GM12878 (cell line): ENCODE results near the gene CLIC5. TPM values are rescaled to one million over a fixed set of nuclear protein-coding genes. Genes with fewer than 3 reads are reported as not detected.

Experiments
- ATAC-seq: fragments of 200-7000 bp; cut with Tn5 transposase; 3 replicates; pipeline ENCODE4 v1.9.1; 2020; ENCODE audit warnings: mild to moderate bottlenecking, moderate library complexity
- BruUV-seq: library from RNA; stranded (reverse); fragments of 400-500 nt; replicated peaks from 2 replicates; lab custom pipeline; 2021; lab: Mats Ljungman, UMichigan
- CTCF ChIA-PET: fragments of 300-600 bp; sonication (Branson Sonifier 250); formaldehyde crosslinking; extraction: SDS; loops from one replicate; lab custom pipeline; 2021; ENCODE audit warnings: inconsistent platforms; lab: Yijun Ruan, JAX
- POLR2A ChIA-PET: fragments of 350-600 bp; formaldehyde crosslinking; extraction: SDS; loops from one replicate; lab custom pipeline; 2021; ENCODE audit warnings: inconsistent platforms; lab: Charles Lee
- RAD21 ChIA-PET: fragments of 300-600 bp; sonication (Branson Sonifier 250); formaldehyde crosslinking; loops from one replicate; lab custom pipeline; 2023; ENCODE audit warnings: antibody characterized with exemption; ENCODE audit not compliant: unreplicated experiment; lab: Charles Lee
- SMC1A ChIA-PET: fragments of 300-600 bp; sonication (Branson Sonifier 250); formaldehyde crosslinking; loops from one replicate; lab custom pipeline; 2023; ENCODE audit not compliant: unreplicated experiment, uncharacterized antibody; lab: Charles Lee
- DNase-seq: peaks from one replicate; pipeline ENCODE4 v3.0.0-alpha.2; 2011; ENCODE audit warnings: low read depth, low spot score
- FAIRE-seq: peaks from 3 replicates; lab custom pipeline; 2011; peaks lifted over from hg19 to GRCh38; lab: Jason Lieb, UNC
- H2AFZ ChIP-seq: 2 replicates; pipeline ENCODE4 v1.6.0; 2011; ENCODE audit warnings: low read depth, low read length, control low read depth; ENCODE audit not compliant: control insufficient read depth
- H3K27ac ChIP-seq: 2 replicates; pipeline ENCODE4 v1.5.1; 2011; ENCODE audit warnings: control low read depth; ENCODE audit not compliant: control insufficient read depth, insufficient read depth
- H3K27me3 ChIP-seq, 2 experiments: replicated peaks in 1 of 2; 2 replicates each; pipeline versions ENCODE4 v1.6.0 to v1.6.1; 2011; ENCODE audit warnings: low read length in 1 of 2; ENCODE audit not compliant: control insufficient read depth in 2 of 2, insufficient read depth in 2 of 2
- H3K36me3 ChIP-seq, 2 experiments: 2 replicates each; pipeline ENCODE4 v1.5.1; 2011; ENCODE audit warnings: low read length in 1 of 2; ENCODE audit not compliant: control insufficient read depth in 2 of 2, insufficient read depth in 2 of 2
- H3K4me1 ChIP-seq: 2 replicates; pipeline ENCODE4 v1.6.1; 2011; ENCODE audit warnings: mild to moderate bottlenecking, low read length, moderate library complexity, mixed read lengths; ENCODE audit not compliant: control insufficient read depth, insufficient read depth
- H3K4me2 ChIP-seq: 2 replicates; pipeline ENCODE4 v1.6.0; 2011; ENCODE audit warnings: control low read depth; ENCODE audit not compliant: control insufficient read depth, insufficient read depth
- H3K4me3 ChIP-seq: fragments of 200-600 bp; sonication (generic); 2 replicates; pipeline ENCODE4 v1.5.1; 2016
- H3K79me2 ChIP-seq: 2 replicates; pipeline ENCODE4 v1.6.0; 2011; ENCODE audit warnings: low read length; ENCODE audit not compliant: control insufficient read depth, insufficient read depth
- H3K9ac ChIP-seq: 2 replicates; pipeline ENCODE4 v1.8.0; 2011; ENCODE audit warnings: low read length, control low read depth, mixed read lengths; ENCODE audit not compliant: control insufficient read depth, insufficient read depth
- H3K9me3 ChIP-seq: replicated peaks from 3 replicates; pipeline ENCODE4 v1.5.1; 2011; ENCODE audit warnings: mild to moderate bottlenecking, low read length; ENCODE audit not compliant: control insufficient read depth, insufficient read depth
- H4K20me1 ChIP-seq: 2 replicates; pipeline ENCODE4 v1.6.0; 2011; ENCODE audit not compliant: control insufficient read depth, insufficient read depth
- BACH1 ChIP-seq: fragments of 450-650 bp; IDR thresholded peaks from 2 replicates; pipeline ENCODE4 v1.6.1; 2017; ENCODE audit warnings: mild to moderate bottlenecking, borderline replicate concordance
- FOXM1 ChIP-seq: IDR thresholded peaks from 2 replicates; pipeline ENCODE4 v1.6.1; 2012; ENCODE audit warnings: low read depth, mild to moderate bottlenecking, inconsistent platforms, low read length, moderate library complexity
- HCFC1 ChIP-seq: fragments of 150-350 bp; IDR thresholded peaks from 2 replicates; pipeline ENCODE4 v1.6.1; 2014; ENCODE audit warnings: low read length
- JUNB ChIP-seq: IDR thresholded peaks from 2 replicates; pipeline ENCODE4 v1.6.1; 2016; ENCODE audit warnings: antibody characterized with exemption, mild to moderate bottlenecking
- NR2C1 ChIP-seq: fragments of 450-650 bp; IDR thresholded peaks from 2 replicates; pipeline ENCODE4 v1.6.1; 2017; ENCODE audit warnings: antibody characterized with exemption, mild to moderate bottlenecking, moderate library complexity
- NRF1 ChIP-seq: conservative IDR thresholded peaks from 2 replicates; pipeline ENCODE4 v1.6.1; 2011; ENCODE audit warnings: mild to moderate bottlenecking, low read depth, low read length, improper control_type of control experiment
- RELA ChIP-seq: fragments of 450-650 bp; IDR thresholded peaks from 2 replicates; pipeline ENCODE4 v1.8.0; 2014; ENCODE audit warnings: borderline replicate concordance; ENCODE audit not compliant: partially characterized antibody
- STAT1 ChIP-seq: fragments of 450-650 bp; conservative IDR thresholded peaks from 2 replicates; pipeline ENCODE4 v1.6.1; 2014; ENCODE audit warnings: antibody characterized with exemption, mild to moderate bottlenecking
- STAT3 ChIP-seq: IDR thresholded peaks from 2 replicates; pipeline ENCODE4 v1.6.1; 2011; ENCODE audit warnings: low read depth, low read length, improper control_type of control experiment
- TCF3 ChIP-seq: IDR thresholded peaks from 2 replicates; pipeline ENCODE4 v1.6.1; 2012; ENCODE audit warnings: low read depth, mild to moderate bottlenecking, low read length, borderline replicate concordance; ENCODE audit not compliant: insufficient read depth
- YY1 ChIP-seq: IDR thresholded peaks from 2 replicates; pipeline ENCODE4 v1.6.1; 2011; ENCODE audit warnings: low read depth, mild to moderate bottlenecking, low read length
- ZBED1 ChIP-seq: IDR thresholded peaks from 2 replicates; pipeline ENCODE4 v1.6.1; 2016; ENCODE audit warnings: borderline replicate concordance
- ZSCAN29 ChIP-seq: fragments of 450-650 bp; IDR thresholded peaks from 2 replicates; pipeline ENCODE4 v1.6.1; 2017; ENCODE audit warnings: mild to moderate bottlenecking, moderate library complexity
- WGBS: methylation state at CpG from one replicate; pipeline ENCODE4 v1.1.6; 2016; ENCODE audit warnings: low lambda C conversion rate; ENCODE audit not compliant: insufficient replicate concordance, insufficient coverage; ENCODE audit errors: missing lambda C conversion rate; 5-methylcytosine and 5-hydroxymethylcytosine counted together
- in situ Hi-C: fragments of 300-500 bp; cut with MboI; formaldehyde crosslinking; loops from 9 replicates; pipeline ENCODE4 v1.14.3; 2018; ENCODE audit warnings: mixed read lengths
- intact Hi-C: fragments of 100-400 bp; cut with micrococcal nuclease; formaldehyde crosslinking; loops from one replicate; pipeline ENCODE4 v1.14.2; 2022; ENCODE audit not compliant: unreplicated experiment
- polyA plus RNA-seq, 11 experiments: library from polyadenylated mRNA; depleted of rRNA in 4 of 11; unstranded in 6 of 11; stranded (reverse) in 5 of 11; fragments of >200 nt; fragmentation: Nextera tagmentation in 4 of 11; fragmentation: Illumina TruSeq in 1 of 11; extraction: Ambion mirVana in 4 of 11; extraction: Trizol in 1 of 11; gene quantifications; 1 replicate in 1 of 11; 2 replicates in 10 of 11; pipeline versions ENCODE4 v1.2.1 to v1.2.3, GENCODE V29; 2011 to 2016; ENCODE audit warnings: inconsistent platforms in 2 of 11, missing spikeins in 2 of 11, low read depth in 1 of 11
- total RNA-seq, 4 experiments: library from RNA; depleted of rRNA in 3 of 4; stranded (reverse); fragments of >200 nt in 3 of 4; fragmentation: Illumina TruSeq in 1 of 4; extraction: Trizol in 1 of 4; gene quantifications; 2 replicates each; pipeline versions ENCODE4 v1.2.1 to v1.2.3, GENCODE V29; 2013 to 2021
- TF ChIP-seq, protein P1 (sequence below): fragments of 450-650 bp; IDR thresholded peaks from 2 replicates; pipeline ENCODE4 v1.6.1; 2016; ENCODE audit warnings: mild to moderate bottlenecking
- TF ChIP-seq, protein P2 (sequence below): IDR thresholded peaks from 2 replicates; pipeline ENCODE4 v1.6.1; 2011; ENCODE audit warnings: mild to moderate bottlenecking, low read depth, low read length, moderate library complexity; ENCODE audit not compliant: insufficient replicate concordance
- TF ChIP-seq, protein P3 (sequence below): fragments of 450-650 bp; IDR thresholded peaks from 2 replicates; pipeline ENCODE4 v1.6.1; 2016; ENCODE audit warnings: mild to moderate bottlenecking
- TF ChIP-seq, protein P4 (sequence below): fragments of 450-650 bp; IDR thresholded peaks from 2 replicates; pipeline ENCODE4 v1.6.1; 2017; ENCODE audit warnings: mild to moderate bottlenecking

The CLIC5 gene
- total and polyA plus RNA-seq, 10 of the 15 experiments (the other 5 are each of a cell fraction or from before 2014, with no cell fraction given): 0.01 to 0.08 (median 0.02) TPM; not detected in 7

DNA sequence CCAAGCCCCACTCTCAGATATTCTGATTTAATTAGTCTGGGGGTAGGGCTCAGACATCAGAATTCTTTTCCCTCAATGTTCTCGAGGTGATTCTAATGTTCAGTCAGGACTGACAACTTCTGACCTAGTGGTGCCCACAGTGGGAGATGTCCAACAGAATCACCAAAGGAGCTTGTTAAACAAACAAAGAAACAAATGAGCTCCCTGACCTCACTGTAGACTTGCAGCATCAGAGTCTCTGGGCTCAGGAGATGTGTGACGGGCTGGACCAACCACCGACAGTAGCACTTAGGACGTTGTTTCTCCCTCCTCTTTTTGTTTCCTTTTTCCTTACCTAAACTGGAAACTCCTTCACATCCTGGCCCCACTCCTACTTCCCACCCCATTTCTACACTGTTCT, 49.3 kb downstream of the CLIC5 start:
- Histone ChIP-seq H3K27ac (no peak overlapping the region), H2AFZ (no peak overlapping the region), H3K27me3 (no peaks in the 10 kb centered on the region), H3K79me2 (no peaks in the 10 kb centered on the region), H3K4me1 (no peaks in the 10 kb centered on the region), H3K4me3 (no peak overlapping the region), H3K36me3 (no peaks in the 10 kb centered on the region), H3K9ac (no peak overlapping the region), H3K9me3 (no peaks in the 10 kb centered on the region), H3K4me2 (no peak overlapping the region), H4K20me1 (no peaks in the 10 kb centered on the region)
- ChIA-PET POLR2A (no interaction called here), RAD21 (no interaction called here), CTCF (interaction anchor here (0.9 to 1.2 kb wide), 3 partner anchors 13 to 35 kb away, joined by 3 read pairs; no protein-coding TSS in a partner anchor), SMC1A (no interaction called here)
- 51% methylated on average over 4 of the region's 4 CpGs for WGBS
- in situ Hi-C loops (no loop called here), intact Hi-C loops (no loop called here)
- no peak for DNase-seq
- no peak for ATAC-seq
- TF ChIP-seq ZSCAN29 (no peak), NR2C1 (no peak), BACH1 (no peak), FOXM1 (no peak), RELA (no peak), ZBED1 (no peak), JUNB (no peak), YY1 (no peak), TCF3 (no peak), NRF1 (no peak), HCFC1 (no peak), STAT3 (no peak), STAT1 (no peak)
- TF ChIP-seq, protein P1, sequence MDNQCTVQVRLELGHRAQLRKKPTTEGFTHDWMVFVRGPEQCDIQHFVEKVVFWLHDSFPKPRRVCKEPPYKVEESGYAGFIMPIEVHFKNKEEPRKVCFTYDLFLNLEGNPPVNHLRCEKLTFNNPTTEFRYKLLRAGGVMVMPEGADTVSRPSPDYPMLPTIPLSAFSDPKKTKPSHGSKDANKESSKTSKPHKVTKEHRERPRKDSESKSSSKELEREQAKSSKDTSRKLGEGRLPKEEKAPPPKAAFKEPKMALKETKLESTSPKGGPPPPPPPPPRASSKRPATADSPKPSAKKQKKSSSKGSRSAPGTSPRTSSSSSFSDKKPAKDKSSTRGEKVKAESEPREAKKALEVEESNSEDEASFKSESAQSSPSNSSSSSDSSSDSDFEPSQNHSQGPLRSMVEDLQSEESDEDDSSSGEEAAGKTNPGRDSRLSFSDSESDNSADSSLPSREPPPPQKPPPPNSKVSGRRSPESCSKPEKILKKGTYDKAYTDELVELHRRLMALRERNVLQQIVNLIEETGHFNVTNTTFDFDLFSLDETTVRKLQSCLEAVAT: no peak
- TF ChIP-seq, protein P2, sequence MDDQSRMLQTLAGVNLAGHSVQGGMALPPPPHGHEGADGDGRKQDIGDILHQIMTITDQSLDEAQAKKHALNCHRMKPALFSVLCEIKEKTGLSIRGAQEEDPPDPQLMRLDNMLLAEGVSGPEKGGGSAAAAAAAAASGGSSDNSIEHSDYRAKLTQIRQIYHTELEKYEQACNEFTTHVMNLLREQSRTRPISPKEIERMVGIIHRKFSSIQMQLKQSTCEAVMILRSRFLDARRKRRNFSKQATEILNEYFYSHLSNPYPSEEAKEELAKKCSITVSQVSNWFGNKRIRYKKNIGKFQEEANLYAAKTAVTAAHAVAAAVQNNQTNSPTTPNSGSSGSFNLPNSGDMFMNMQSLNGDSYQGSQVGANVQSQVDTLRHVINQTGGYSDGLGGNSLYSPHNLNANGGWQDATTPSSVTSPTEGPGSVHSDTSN: no peak
- TF ChIP-seq, protein P3, sequence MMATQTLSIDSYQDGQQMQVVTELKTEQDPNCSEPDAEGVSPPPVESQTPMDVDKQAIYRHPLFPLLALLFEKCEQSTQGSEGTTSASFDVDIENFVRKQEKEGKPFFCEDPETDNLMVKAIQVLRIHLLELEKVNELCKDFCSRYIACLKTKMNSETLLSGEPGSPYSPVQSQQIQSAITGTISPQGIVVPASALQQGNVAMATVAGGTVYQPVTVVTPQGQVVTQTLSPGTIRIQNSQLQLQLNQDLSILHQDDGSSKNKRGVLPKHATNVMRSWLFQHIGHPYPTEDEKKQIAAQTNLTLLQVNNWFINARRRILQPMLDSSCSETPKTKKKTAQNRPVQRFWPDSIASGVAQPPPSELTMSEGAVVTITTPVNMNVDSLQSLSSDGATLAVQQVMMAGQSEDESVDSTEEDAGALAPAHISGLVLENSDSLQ: no peak
- TF ChIP-seq, protein P4, sequence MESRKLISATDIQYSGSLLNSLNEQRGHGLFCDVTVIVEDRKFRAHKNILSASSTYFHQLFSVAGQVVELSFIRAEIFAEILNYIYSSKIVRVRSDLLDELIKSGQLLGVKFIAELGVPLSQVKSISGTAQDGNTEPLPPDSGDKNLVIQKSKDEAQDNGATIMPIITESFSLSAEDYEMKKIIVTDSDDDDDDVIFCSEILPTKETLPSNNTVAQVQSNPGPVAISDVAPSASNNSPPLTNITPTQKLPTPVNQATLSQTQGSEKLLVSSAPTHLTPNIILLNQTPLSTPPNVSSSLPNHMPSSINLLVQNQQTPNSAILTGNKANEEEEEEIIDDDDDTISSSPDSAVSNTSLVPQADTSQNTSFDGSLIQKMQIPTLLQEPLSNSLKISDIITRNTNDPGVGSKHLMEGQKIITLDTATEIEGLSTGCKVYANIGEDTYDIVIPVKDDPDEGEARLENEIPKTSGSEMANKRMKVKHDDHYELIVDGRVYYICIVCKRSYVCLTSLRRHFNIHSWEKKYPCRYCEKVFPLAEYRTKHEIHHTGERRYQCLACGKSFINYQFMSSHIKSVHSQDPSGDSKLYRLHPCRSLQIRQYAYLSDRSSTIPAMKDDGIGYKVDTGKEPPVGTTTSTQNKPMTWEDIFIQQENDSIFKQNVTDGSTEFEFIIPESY: no peak
- no TSS peak for BruUV-seq
- FAIRE-seq: no peak
